ENCODE data around the gene DNAJC4. TPM values are rescaled to one million over a fixed set of nuclear protein-coding genes. Genes with fewer than 3 reads are reported as not detected.

Gene DNAJC4
- total and polyA plus RNA-seq, 2 of the 8 experiments (the other 6 are each of a cell fraction or from before 2014, with no cell fraction given) = 14.6 to 31.0 TPM

GRCh38 chr11:64180891-64181290, 49.5 kb upstream of the DNAJC4 start:
- no peak for FAIRE-seq
- H2AFZ ChIP-seq (ENCODE audit: low read length) = no peak overlapping the region
- H4K5ac ChIP-seq (ENCODE audit: insufficient read length, low read depth, low read length) = no peak overlapping the region
- no peak overlapping the region for H3K4ac ChIP-seq (replicated peaks; ENCODE audit: insufficient read length, low read depth, low read length)
- peaks cover 0 to 23% of the 10 kb centered on the region in 2 experiments; a peak in 2 of 4 replicates for H3K79me2 ChIP-seq (ENCODE audit: control insufficient read depth in 1 of 2, insufficient read depth in 2 of 2, low read length in 2 of 2)
- no peak for DNase-seq (ENCODE audit: low read depth in 1 of 2, low spot score in 2 of 2)
- no peaks in the 10 kb centered on the region; the same call in 1 of the 2 replicates for H3K79me1 ChIP-seq (ENCODE audit: low read depth, low read length)
- peaks cover 0 to 9% (median 3%) of the 10 kb centered on the region in 4 experiments; a peak in 6 of 7 replicates for H3K4me1 ChIP-seq (replicated peaks in 1 of 4; ENCODE audit: control insufficient read depth in 3 of 4, insufficient read depth in 4 of 4, low read length in 3 of 4)
- no peak overlapping the region for H2AK5ac ChIP-seq (ENCODE audit: low read depth, low read length)
- no peak overlapping the region for H2BK5ac ChIP-seq (ENCODE audit: low read depth, low read length)
- peaks cover 6% of the 10 kb centered on the region for H3K23me2 ChIP-seq (ENCODE audit: low read depth, low read length)
- WGBS, 2 experiments (ENCODE audit: extremely low coverage in 1 of 2, insufficient coverage in 1 of 2, insufficient read length in 1 of 2, insufficient replicate concordance in 2 of 2, low coverage in 1 of 2, low lambda C conversion rate in 2 of 2, missing lambda C conversion rate in 1 of 2) = 93% methylated on average over 5 of the region's 5 CpGs; no CpG with 5 or more reads in 1 of the 2 experiments
- no peak overlapping the region for H3K23ac ChIP-seq (ENCODE audit: insufficient read length)
- H3K9ac ChIP-seq (replicated peaks in 1 of 4; ENCODE audit: extremely low read depth in 1 of 4, low read depth in 3 of 4, low read length in 3 of 4) = no peak overlapping the region
- H3K27ac ChIP-seq (ENCODE audit: low read depth, low read length) = no peak overlapping the region
- no peak overlapping the region for H2BK120ac ChIP-seq (replicated peaks; ENCODE audit: low read depth, low read length)
- H3K27me3 ChIP-seq (replicated peaks in 1 of 4; ENCODE audit: control insufficient read depth in 3 of 4, extremely low read depth in 1 of 4, insufficient read depth in 3 of 4, low read length in 3 of 4) = no peaks in the 10 kb centered on the region
- H4K20me1 ChIP-seq (replicated peaks in 1 of 2; ENCODE audit: control insufficient read depth in 1 of 2, insufficient read depth in 2 of 2, low read length in 2 of 2) = peaks cover 1 to 10% of the 10 kb centered on the region in 2 experiments
- no peaks in the 10 kb centered on the region for H3K9me3 ChIP-seq (ENCODE audit: insufficient read depth in 2 of 2, low read depth in 1 of 2, low read length in 1 of 2)
- no peak overlapping the region for H3K4me3 ChIP-seq (ENCODE audit: extremely low read depth in 1 of 4, insufficient read depth in 2 of 4, low read depth in 3 of 4, low read length in 4 of 4)
- no peak overlapping the region for H2BK20ac ChIP-seq (ENCODE audit: low read length)
- H3K18ac ChIP-seq (ENCODE audit: extremely low read depth, low read length) = no peak overlapping the region
- H3K36me3 ChIP-seq (ENCODE audit: control insufficient read depth in 2 of 4, insufficient read depth in 4 of 4, low read length in 3 of 4) = peaks cover 0 to 7% (median under 1%) of the 10 kb centered on the region in 4 experiments; a peak in 2 of 8 replicates
- H4K8ac ChIP-seq (ENCODE audit: extremely low read depth, insufficient read depth, low read length) = no peak overlapping the region
- H2BK12ac ChIP-seq (ENCODE audit: low read depth, low read length) = no peak overlapping the region
- no peak overlapping the region for H3K56ac ChIP-seq (replicated peaks; ENCODE audit: insufficient read length, low read depth, low read length)
- H3K4me2 ChIP-seq (ENCODE audit: insufficient read depth in 1 of 2, low read depth in 2 of 2, low read length in 2 of 2) = peak overlapping the region in 1 of 2 experiments; percentile 31; a peak in 1 of 4 replicates
- CTCF ChIA-PET (ENCODE audit: partially characterized antibody) = interaction anchor here (0.8 to 2.4 kb wide), 8 partner anchors 14 to 246 kb away, joined by 3 to 7 read pairs (median 4); partner anchors contain the start of gene FERMT3
- no peak overlapping the region for H4K91ac ChIP-seq (replicated peaks; ENCODE audit: insufficient read length, low read length)
- no peak overlapping the region for H3K14ac ChIP-seq (ENCODE audit: insufficient read length)
- no peak overlapping the region for H2BK15ac ChIP-seq (ENCODE audit: low read length)
- POLR2A ChIA-PET (ENCODE audit: partially characterized antibody) = interaction anchor here (0.6 to 9.7 kb wide), 10 partner anchors 10 to 183 kb away, joined by 3 to 48 read pairs (median 4); partner anchors contain the start of genes MACROD1, NUDT22 and TRPT1
- no peak for TF ChIP-seq CBX5 (IDR thresholded peaks at IDR 0.05; ENCODE audit: low read depth, low read length)
- TF ChIP-seq GABPA (IDR thresholded peaks at IDR 0.05; ENCODE audit: borderline replicate concordance, insufficient read depth, low read length) = no peak
- no peak for TF ChIP-seq CREB1 (IDR thresholded peaks at IDR 0.05)
- TF ChIP-seq TEAD4 (IDR thresholded peaks at IDR 0.05; ENCODE audit: low read depth, low read length) = no peak
- TF ChIP-seq TBP (IDR thresholded peaks at IDR 0.05; ENCODE audit: low read depth, low read length) = no peak
- TF ChIP-seq RAD21 (IDR thresholded peaks at IDR 0.05 in 1 of 2, conservative IDR thresholded peaks at IDR 0.05 in 1 of 2; ENCODE audit: low read depth in 2 of 2, low read length in 2 of 2) = no peak
- TF ChIP-seq SRF (IDR thresholded peaks at IDR 0.05; ENCODE audit: low read depth, low read length) = no peak
- no peak for TF ChIP-seq BCL11A (IDR thresholded peaks at IDR 0.05; ENCODE audit: low read depth in 2 of 2, low read length in 2 of 2)
- no peak for TF ChIP-seq USF2 (IDR thresholded peaks at IDR 0.05; ENCODE audit: low read length)
- no peak for TF ChIP-seq CHD2 (IDR thresholded peaks at IDR 0.05; ENCODE audit: low read length)
- no peak for TF ChIP-seq EZH2 (IDR thresholded peaks at IDR 0.05; ENCODE audit: low read depth, low read length, severe bottlenecking)

All from H1 (cell line).